Body of pancreas (tissue), 4 donors: ENCODE results near the gene ZBTB24. TPM values are rescaled to one million over a fixed set of nuclear protein-coding genes. Genes with fewer than 3 reads are reported as not detected.

ENCODE experiments used
- ATAC-seq: fragments of 150-250 bp; one replicate; pipeline ENCODE4 v1.9.1; 2016
- DNase-seq, 4 donors: peaks; one replicate each; pipeline ENCODE4 v3.0.0-alpha.2; 2019
- H3K27ac ChIP-seq, 4 donors: fragments of 200-600 bp; sonication (generic); 1 replicate in 3 of 4; 2 replicates in 1 of 4; pipeline versions ENCODE4 v1.5.1 to v1.6.1; 2016 to 2019; ENCODE audit warnings: mild to moderate bottlenecking in 1 of 4, mixed read lengths in 1 of 4, moderate library complexity in 1 of 4
- H3K27me3 ChIP-seq, 2 donors: fragments of 200-600 bp; sonication (generic); one replicate each; pipeline ENCODE4 v1.6.0; 2016; ENCODE audit warnings: mild to moderate bottlenecking in 1 of 2
- H3K36me3 ChIP-seq, 2 donors: fragments of 200-600 bp; sonication (generic); replicated peaks in 1 of 2; 2 replicates each; pipeline ENCODE4 v1.5.1; 2016; ENCODE audit warnings: low read depth in 2 of 2; ENCODE audit not compliant: insufficient read depth in 1 of 2
- H3K4me1 ChIP-seq: fragments of 200-600 bp; sonication (generic); one replicate; pipeline ENCODE4 v1.6.0; 2016
- H3K4me3 ChIP-seq, 2 donors: fragments of 200-600 bp; sonication (generic); 1 replicate in 1 of 2; 2 replicates in 1 of 2; pipeline ENCODE4 v1.5.1; 2016 to 2019
- H3K9me3 ChIP-seq, 3 donors: fragments of 200-600 bp; sonication (generic); 1 replicate in 2 of 3; 2 replicates in 1 of 3; pipeline ENCODE4 v1.5.1; 2016
- POLR2A ChIP-seq, 3 donors: fragments of 450-650 bp; IDR thresholded peaks; one replicate each; pipeline ENCODE4 v1.6.1; 2016; ENCODE audit warnings: antibody characterized with exemption in 3 of 3, mild to moderate bottlenecking in 2 of 3
- WGBS, 2 donors: methylation state at CpG; one replicate each; pipeline ENCODE4 v1.1.5; 2017; 5-methylcytosine and 5-hydroxymethylcytosine counted together
- intact Hi-C: fragments of 100-400 bp; cut with DNase I; formaldehyde crosslinking; loops from one replicate; pipeline ENCODE4 v1.15.1; 2023
- total RNA-seq, 2 donors: library from RNA; depleted of rRNA; stranded (reverse); fragments of >200 nt; gene quantifications; one replicate each; pipeline ENCODE4 v1.1.0, GENCODE V29; 2016
- TF ChIP-seq, protein P1 (sequence below), 7 experiments: fragments of 450-650 bp in 4 of 7; fragments of 200-600 bp in 3 of 7; sonication (generic) in 3 of 7; IDR thresholded peaks; one replicate each; pipeline ENCODE4 v1.5.1; 2016 to 2019; ENCODE audit warnings: antibody characterized with exemption in 7 of 7

The ZBTB24 gene
- total RNA-seq, 2 donors from 2014 or later: 3.3 to 4.4 TPM

DNA sequence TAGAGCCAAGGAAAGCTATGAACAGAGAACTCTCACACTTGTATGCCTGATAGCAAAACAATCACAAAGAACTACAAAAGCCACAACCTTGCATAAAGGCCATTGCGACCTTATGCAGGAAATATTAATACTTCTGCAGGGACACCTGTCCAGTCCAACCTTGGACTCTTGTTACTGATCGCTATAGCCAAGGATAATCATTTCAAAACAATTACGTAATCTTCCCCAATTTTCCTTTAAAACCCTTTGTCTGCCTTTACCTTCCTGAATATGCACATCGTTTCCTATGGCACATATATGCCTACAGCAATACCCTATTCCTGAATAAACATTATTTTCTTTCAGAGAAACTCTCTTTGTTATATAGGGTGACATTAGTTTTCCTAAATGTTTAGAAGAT lies 65.4 kb downstream of the ZBTB24 start:
- Histone ChIP-seq H3K36me3 (no peaks in the 10 kb centered on the region), H3K27ac (no peak overlapping the region), H3K9me3 (no peaks in the 10 kb centered on the region), H3K27me3 (no peaks in the 10 kb centered on the region), H3K4me1 (no peaks in the 10 kb centered on the region), H3K4me3 (no peak overlapping the region)
- intact Hi-C loops: no loop called here
- ATAC-seq: no peak
- WGBS, 2 donors: 61 to 65% methylated on average over 4 of the region's 4 CpGs
- TF ChIP-seq, protein P1, sequence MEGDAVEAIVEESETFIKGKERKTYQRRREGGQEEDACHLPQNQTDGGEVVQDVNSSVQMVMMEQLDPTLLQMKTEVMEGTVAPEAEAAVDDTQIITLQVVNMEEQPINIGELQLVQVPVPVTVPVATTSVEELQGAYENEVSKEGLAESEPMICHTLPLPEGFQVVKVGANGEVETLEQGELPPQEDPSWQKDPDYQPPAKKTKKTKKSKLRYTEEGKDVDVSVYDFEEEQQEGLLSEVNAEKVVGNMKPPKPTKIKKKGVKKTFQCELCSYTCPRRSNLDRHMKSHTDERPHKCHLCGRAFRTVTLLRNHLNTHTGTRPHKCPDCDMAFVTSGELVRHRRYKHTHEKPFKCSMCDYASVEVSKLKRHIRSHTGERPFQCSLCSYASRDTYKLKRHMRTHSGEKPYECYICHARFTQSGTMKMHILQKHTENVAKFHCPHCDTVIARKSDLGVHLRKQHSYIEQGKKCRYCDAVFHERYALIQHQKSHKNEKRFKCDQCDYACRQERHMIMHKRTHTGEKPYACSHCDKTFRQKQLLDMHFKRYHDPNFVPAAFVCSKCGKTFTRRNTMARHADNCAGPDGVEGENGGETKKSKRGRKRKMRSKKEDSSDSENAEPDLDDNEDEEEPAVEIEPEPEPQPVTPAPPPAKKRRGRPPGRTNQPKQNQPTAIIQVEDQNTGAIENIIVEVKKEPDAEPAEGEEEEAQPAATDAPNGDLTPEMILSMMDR (IDR thresholded peaks at IDR 0.05): no peak
- TF ChIP-seq POLR2A (IDR thresholded peaks at IDR 0.05): no peak
- no peak for DNase-seq

Other genes with a start within 250 kb of the ZBTB24 start
- gene CD164, start 100.8 kb downstream of the ZBTB24 start, total RNA-seq: 100 to 1,000 TPM in 1 of 2 donors, 10 to 100 TPM in 1; 97.9 to 183 TPM
- 1 to 10 TPM in 1 of 2 donors, not detected in 1; 3.1 TPM for gene PPIL6, start 42.6 kb downstream of the ZBTB24 start, total RNA-seq
- gene SMPD2, start 42.5 kb downstream of the ZBTB24 start, total RNA-seq: 10 to 100 TPM in 1 of 2 donors, 1 to 10 TPM in 1; 8.0 to 13.8 TPM
- gene MICAL1, start 27.4 kb downstream of the ZBTB24 start, total RNA-seq: 10 to 100 TPM; 16.1 to 26.0 TPM
- 10 to 100 TPM in 1 of 2 donors, 1 to 10 TPM in 1; 9.6 to 20.1 TPM for gene AK9, start 208.0 kb upstream of the ZBTB24 start, total RNA-seq
- gene FIG4, start 208.1 kb upstream of the ZBTB24 start, total RNA-seq: 10 to 100 TPM in 1 of 2 donors, 1 to 10 TPM in 1; 9.3 to 24.7 TPM